H1 (cell line): Measurements from ENCODE around the gene MORF4L1.

ENCODE experiments used
- SP1 ChIP-seq: IDR thresholded peaks from 2 replicates; pipeline ENCODE4 v1.6.1; 2011; ENCODE audit warnings: low read depth, low read length
- TAF7 ChIP-seq: optimal IDR thresholded peaks from 2 replicates; pipeline ENCODE3; 2011; ENCODE audit warnings: low read depth, mild to moderate bottlenecking, inconsistent platforms, low read length, moderate library complexity, borderline replicate concordance
- TF ChIP-seq, protein P1 (sequence below), 3 experiments: IDR thresholded peaks; 1 replicate in 2 of 3; 2 replicates in 1 of 3; pipeline versions ENCODE4 v1.5.1 to v1.6.1; 2011; ENCODE audit warnings: low read length in 3 of 3, mild to moderate bottlenecking in 3 of 3, inconsistent platforms in 2 of 3, low read depth in 1 of 3, moderate library complexity in 1 of 3; ENCODE audit not compliant: insufficient read depth in 1 of 3; ENCODE audit errors: control extremely low read depth in 1 of 3

DNA sequence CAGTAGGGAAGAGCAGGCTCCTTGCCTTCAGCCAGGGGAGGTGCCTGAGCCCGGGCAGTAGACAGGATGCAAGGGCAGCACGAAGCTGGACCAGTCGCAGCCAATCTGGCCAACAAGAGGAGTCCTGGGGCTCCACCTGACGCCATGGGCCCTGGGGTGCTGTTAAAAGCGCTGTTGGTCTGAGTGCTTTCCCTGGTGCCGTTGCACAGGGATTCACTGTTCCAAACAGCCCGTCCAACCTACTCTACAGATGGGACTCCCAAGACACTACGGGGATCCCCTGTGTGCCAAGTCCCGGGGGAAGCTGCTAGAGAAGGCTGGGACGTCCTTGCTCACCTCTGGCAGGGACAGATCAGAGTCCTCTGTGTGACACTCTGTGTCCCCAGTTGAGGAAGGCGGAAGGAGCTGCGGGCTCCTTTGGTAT is 71.5 kb downstream of the MORF4L1 start:
- TF ChIP-seq TAF7 (no peak), SP1 (no peak)
- TF ChIP-seq, protein P1, sequence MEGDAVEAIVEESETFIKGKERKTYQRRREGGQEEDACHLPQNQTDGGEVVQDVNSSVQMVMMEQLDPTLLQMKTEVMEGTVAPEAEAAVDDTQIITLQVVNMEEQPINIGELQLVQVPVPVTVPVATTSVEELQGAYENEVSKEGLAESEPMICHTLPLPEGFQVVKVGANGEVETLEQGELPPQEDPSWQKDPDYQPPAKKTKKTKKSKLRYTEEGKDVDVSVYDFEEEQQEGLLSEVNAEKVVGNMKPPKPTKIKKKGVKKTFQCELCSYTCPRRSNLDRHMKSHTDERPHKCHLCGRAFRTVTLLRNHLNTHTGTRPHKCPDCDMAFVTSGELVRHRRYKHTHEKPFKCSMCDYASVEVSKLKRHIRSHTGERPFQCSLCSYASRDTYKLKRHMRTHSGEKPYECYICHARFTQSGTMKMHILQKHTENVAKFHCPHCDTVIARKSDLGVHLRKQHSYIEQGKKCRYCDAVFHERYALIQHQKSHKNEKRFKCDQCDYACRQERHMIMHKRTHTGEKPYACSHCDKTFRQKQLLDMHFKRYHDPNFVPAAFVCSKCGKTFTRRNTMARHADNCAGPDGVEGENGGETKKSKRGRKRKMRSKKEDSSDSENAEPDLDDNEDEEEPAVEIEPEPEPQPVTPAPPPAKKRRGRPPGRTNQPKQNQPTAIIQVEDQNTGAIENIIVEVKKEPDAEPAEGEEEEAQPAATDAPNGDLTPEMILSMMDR (IDR thresholded peaks at IDR 0.05; ENCODE audit: control extremely low read depth in 1 of 3, insufficient read depth in 1 of 3, low read depth in 1 of 3, low read length in 3 of 3): no peak
